GM23338 (cell line): Measurements from ENCODE around the gene TMEM255B. TPM values are rescaled to one million over a fixed set of nuclear protein-coding genes. Genes with fewer than 3 reads are reported as not detected.
"Not testable (repeated sequence)": the region's sequence is repeated elsewhere in the genome, so short reads cannot be mapped to it uniquely, and the experiment has no call there.

Experiments used
- ATAC-seq: fragments of 200-7000 bp; cut with Tn5 transposase; 3 replicates; pipeline ENCODE4 v1.9.1; 2020
- DNase-seq: peaks from one replicate; pipeline ENCODE4 v3.0.0-alpha.2; 2015; ENCODE audit warnings: low spot score
- H2AFZ ChIP-seq: fragments of 200-600 bp; sonication (generic); 2 replicates; pipeline ENCODE4 v1.8.0; 2016; ENCODE audit warnings: antibody characterized with exemption, mild to moderate bottlenecking, moderate library complexity
- H3F3A ChIP-seq: fragments of 200-600 bp; sonication (generic); replicated peaks from 2 replicates; pipeline ENCODE4 v1.8.0; 2017; ENCODE audit warnings: antibody characterized with exemption, mixed run types, low read depth
- H3K27ac ChIP-seq: fragments of 200-600 bp; sonication (generic); 2 replicates; pipeline ENCODE4 v1.6.1; 2016; ENCODE audit warnings: low read depth
- H3K27me3 ChIP-seq: fragments of 200-600 bp; sonication (generic); 2 replicates; pipeline ENCODE4 v1.8.0; 2016; ENCODE audit warnings: mild to moderate bottlenecking, mixed run types, moderate library complexity; ENCODE audit not compliant: insufficient read depth
- H3K36me3 ChIP-seq: fragments of 200-600 bp; sonication (generic); 2 replicates; pipeline ENCODE4 v1.8.0; 2016; ENCODE audit warnings: mild to moderate bottlenecking; ENCODE audit not compliant: insufficient read depth
- H3K4me1 ChIP-seq: fragments of 200-600 bp; sonication (generic); 2 replicates; pipeline ENCODE4 v1.8.0; 2016; ENCODE audit warnings: mild to moderate bottlenecking, moderate library complexity; ENCODE audit not compliant: insufficient read depth
- H3K4me2 ChIP-seq: fragments of 200-600 bp; sonication (generic); 2 replicates; pipeline ENCODE4 v1.7.1; 2017; ENCODE audit warnings: mixed run types
- H3K4me3 ChIP-seq: fragments of 200-600 bp; sonication (generic); 2 replicates; pipeline ENCODE4 v1.6.1; 2016; ENCODE audit warnings: mixed run types
- H3K79me2 ChIP-seq: fragments of 200-600 bp; sonication (generic); replicated peaks from 2 replicates; pipeline ENCODE4 v1.8.0; 2017; ENCODE audit warnings: mild to moderate bottlenecking; ENCODE audit not compliant: insufficient read depth
- H3K9me2 ChIP-seq: fragments of 200-600 bp; sonication (generic); 2 replicates; pipeline ENCODE4 v1.8.0; 2017; ENCODE audit not compliant: insufficient read depth
- H4K20me1 ChIP-seq: fragments of 200-600 bp; sonication (generic); replicated peaks from 2 replicates; pipeline ENCODE4 v1.8.0; 2017; ENCODE audit warnings: mild to moderate bottlenecking; ENCODE audit not compliant: insufficient read depth
- H3K27ac Mint-ChIP-seq: 2 replicates; pipeline ENCODE4 v1.8.0; 2020; ENCODE audit warnings: inconsistent platforms, mild to moderate bottlenecking, moderate library complexity, mixed read lengths
- H3K27me3 Mint-ChIP-seq: 3 replicates; pipeline ENCODE4 v1.8.0; 2022; ENCODE audit warnings: low read depth, mild to moderate bottlenecking, moderate library complexity, mixed read lengths, inconsistent platforms; ENCODE audit not compliant: insufficient read depth, poor library complexity
- H3K36me3 Mint-ChIP-seq: 3 replicates; pipeline ENCODE4 v1.8.0; 2021; ENCODE audit warnings: low read depth, mild to moderate bottlenecking, inconsistent platforms, moderate library complexity, mixed read lengths
- H3K4me1 Mint-ChIP-seq: 3 replicates; pipeline ENCODE4 v1.8.0; 2020; ENCODE audit warnings: mild to moderate bottlenecking, inconsistent platforms, mixed read lengths
- H3K4me3 Mint-ChIP-seq: 3 replicates; pipeline ENCODE4 v1.8.0; 2021; ENCODE audit warnings: moderate library complexity, mild to moderate bottlenecking, inconsistent platforms, mixed read lengths
- H3K9me3 Mint-ChIP-seq: 3 replicates; pipeline ENCODE4 v1.8.0; 2020; ENCODE audit warnings: moderate library complexity, mild to moderate bottlenecking, inconsistent platforms, mixed read lengths
- CREB1 ChIP-seq: fragments of 250-450 bp; sonication (Bioruptor Pico); IDR thresholded peaks from 2 replicates; pipeline ENCODE4 v1.5.0; 2020; ENCODE audit warnings: low read depth, mild to moderate bottlenecking, moderate library complexity
- EZH2 ChIP-seq: fragments of 200-600 bp; sonication (generic); IDR thresholded peaks from one replicate; pipeline ENCODE4 v1.8.0; 2017; ENCODE audit warnings: antibody characterized with exemption, mild to moderate bottlenecking, low read depth; ENCODE audit not compliant: unreplicated experiment
- EZH2phosphoT487 ChIP-seq: fragments of 200-600 bp; sonication (generic); IDR thresholded peaks from one replicate; pipeline ENCODE4 v1.8.1; 2018; ENCODE audit warnings: antibody characterized with exemption; ENCODE audit not compliant: unreplicated experiment
- JUNB ChIP-seq: IDR thresholded peaks from one replicate; pipeline ENCODE4 v1.6.1; 2016; ENCODE audit warnings: antibody characterized with exemption; ENCODE audit not compliant: unreplicated experiment
- NANOG ChIP-seq: IDR thresholded peaks from 2 replicates; pipeline ENCODE4 v1.6.1; 2016; ENCODE audit warnings: antibody characterized with exemption, borderline replicate concordance
- POLR2AphosphoS5 ChIP-seq: IDR thresholded peaks from 2 replicates; pipeline ENCODE4 v1.6.1; 2016; ENCODE audit warnings: antibody characterized with exemption, low read depth
- STAT1 ChIP-seq: IDR thresholded peaks from one replicate; pipeline ENCODE4 v1.6.1; 2016; ENCODE audit warnings: antibody characterized with exemption; ENCODE audit not compliant: unreplicated experiment
- ZNF114 ChIP-seq: fragments of 250-450 bp; sonication (Bioruptor Pico); IDR thresholded peaks from 2 replicates; pipeline ENCODE4 v1.5.0; 2020; ENCODE audit warnings: mild to moderate bottlenecking, moderate library complexity
- ZNF331 ChIP-seq: fragments of 250-450 bp; sonication (Bioruptor Pico); IDR thresholded peaks from 2 replicates; pipeline ENCODE4 v1.5.0; 2020; ENCODE audit warnings: low read depth, mild to moderate bottlenecking, moderate library complexity
- polyA plus RNA-seq: library from polyadenylated mRNA; unstranded; fragments of >200 nt; fragmentation: Nextera tagmentation; extraction: Ambion mirVana; gene quantifications from 2 replicates; pipeline ENCODE4 v1.2.1, GENCODE V29; 2016
- total RNA-seq: library from RNA; depleted of rRNA; stranded (reverse); fragments of >200 nt; shearing (Covaris generic); gene quantifications from 2 replicates; pipeline ENCODE4 v1.2.3, GENCODE V29; 2014
- TF ChIP-seq, protein P1 (sequence below): IDR thresholded peaks from one replicate; pipeline ENCODE4 v1.6.1; 2018; ENCODE audit warnings: antibody characterized with exemption; ENCODE audit not compliant: unreplicated experiment
- TF ChIP-seq, protein P2 (sequence below): IDR thresholded peaks from 2 replicates; pipeline ENCODE4 v1.6.1; 2016; ENCODE audit warnings: antibody characterized with exemption

The TMEM255B gene
- total and polyA plus RNA-seq, 2 experiments from 2014 or later = 0.69 to 4.4 TPM

DNA sequence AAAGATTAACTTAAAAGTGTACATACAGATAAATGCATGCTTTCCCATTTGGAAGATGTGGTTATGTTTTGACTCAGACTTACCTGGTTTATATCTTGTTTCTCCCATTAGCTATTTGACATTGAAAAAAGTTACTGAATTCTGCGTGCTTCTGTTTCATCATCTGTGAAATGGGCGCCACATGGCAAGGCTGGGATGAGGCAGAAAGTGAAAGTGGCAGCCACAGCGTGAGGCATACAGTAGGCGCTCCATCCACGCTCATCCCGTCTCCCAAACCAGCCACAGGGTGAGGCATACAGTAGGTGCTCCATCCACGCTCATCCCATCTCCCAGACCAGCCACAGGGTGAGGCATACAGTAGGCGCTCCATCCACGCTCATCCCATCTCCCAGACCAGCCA is 14.0 kb upstream of the TMEM255B start (continued):
- TF ChIP-seq, protein P1, sequence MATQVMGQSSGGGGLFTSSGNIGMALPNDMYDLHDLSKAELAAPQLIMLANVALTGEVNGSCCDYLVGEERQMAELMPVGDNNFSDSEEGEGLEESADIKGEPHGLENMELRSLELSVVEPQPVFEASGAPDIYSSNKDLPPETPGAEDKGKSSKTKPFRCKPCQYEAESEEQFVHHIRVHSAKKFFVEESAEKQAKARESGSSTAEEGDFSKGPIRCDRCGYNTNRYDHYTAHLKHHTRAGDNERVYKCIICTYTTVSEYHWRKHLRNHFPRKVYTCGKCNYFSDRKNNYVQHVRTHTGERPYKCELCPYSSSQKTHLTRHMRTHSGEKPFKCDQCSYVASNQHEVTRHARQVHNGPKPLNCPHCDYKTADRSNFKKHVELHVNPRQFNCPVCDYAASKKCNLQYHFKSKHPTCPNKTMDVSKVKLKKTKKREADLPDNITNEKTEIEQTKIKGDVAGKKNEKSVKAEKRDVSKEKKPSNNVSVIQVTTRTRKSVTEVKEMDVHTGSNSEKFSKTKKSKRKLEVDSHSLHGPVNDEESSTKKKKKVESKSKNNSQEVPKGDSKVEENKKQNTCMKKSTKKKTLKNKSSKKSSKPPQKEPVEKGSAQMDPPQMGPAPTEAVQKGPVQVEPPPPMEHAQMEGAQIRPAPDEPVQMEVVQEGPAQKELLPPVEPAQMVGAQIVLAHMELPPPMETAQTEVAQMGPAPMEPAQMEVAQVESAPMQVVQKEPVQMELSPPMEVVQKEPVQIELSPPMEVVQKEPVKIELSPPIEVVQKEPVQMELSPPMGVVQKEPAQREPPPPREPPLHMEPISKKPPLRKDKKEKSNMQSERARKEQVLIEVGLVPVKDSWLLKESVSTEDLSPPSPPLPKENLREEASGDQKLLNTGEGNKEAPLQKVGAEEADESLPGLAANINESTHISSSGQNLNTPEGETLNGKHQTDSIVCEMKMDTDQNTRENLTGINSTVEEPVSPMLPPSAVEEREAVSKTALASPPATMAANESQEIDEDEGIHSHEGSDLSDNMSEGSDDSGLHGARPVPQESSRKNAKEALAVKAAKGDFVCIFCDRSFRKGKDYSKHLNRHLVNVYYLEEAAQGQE = no peak
- no peak for TF ChIP-seq CREB1
- TF ChIP-seq POLR2AphosphoS5 = no peak
- no peak for TF ChIP-seq JUNB
- no peak for TF ChIP-seq ZNF331 (CRISPR knock-in tag)

DNA sequence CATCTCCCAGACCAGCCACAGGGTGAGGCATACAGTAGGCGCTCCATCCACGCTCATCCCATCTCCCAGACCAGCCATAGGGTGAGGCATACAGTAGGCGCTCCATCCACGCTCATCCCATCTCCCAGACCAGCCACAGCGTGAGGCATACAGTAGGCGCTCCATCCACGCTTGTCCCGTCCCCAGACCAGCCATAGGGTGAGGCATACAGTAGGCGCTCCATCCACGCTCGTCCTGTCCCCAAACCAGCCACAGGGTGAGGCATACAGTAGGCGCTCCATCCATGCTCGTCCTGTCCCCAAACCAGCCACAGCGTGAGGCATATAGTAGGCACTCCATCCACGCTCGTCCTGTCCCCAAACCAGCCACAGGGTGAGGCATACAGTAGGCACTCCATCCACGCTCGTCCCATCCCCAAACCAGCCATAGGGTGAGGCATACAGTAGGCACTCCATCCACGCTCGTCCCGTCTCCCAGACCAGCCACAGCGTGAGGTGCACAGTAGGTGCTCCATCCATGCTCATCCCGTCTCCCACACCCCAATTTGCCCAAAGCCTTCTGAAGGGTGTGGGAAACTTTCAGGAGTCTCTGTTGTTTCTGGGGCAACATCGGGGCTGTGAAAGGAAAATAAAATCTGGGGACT is 13.4 kb upstream of the TMEM255B start:
- H3K36me3 Mint-ChIP-seq, H3K36me3 ChIP-seq, H3K9me2 ChIP-seq, ATAC-seq, H3K27ac ChIP-seq, H3K4me2 ChIP-seq, H3K27ac Mint-ChIP-seq, H3K9me3 Mint-ChIP-seq, DNase-seq, H3K4me3 Mint-ChIP-seq, H3K4me3 ChIP-seq, H3K27me3 ChIP-seq, H4K20me1 ChIP-seq, H3K4me1 ChIP-seq, H3K79me2 ChIP-seq: not testable (repeated sequence)
- 0 out of 2 replicates have a peak overlapping the region, but pooled peaks have one; percentile 66 for H2AFZ ChIP-seq
- peaks cover 14% of the 10 kb centered on the region for H3K27me3 Mint-ChIP-seq
- peaks cover 20% of the 10 kb centered on the region for H3K4me1 Mint-ChIP-seq
- H3F3A ChIP-seq = peaks cover 16% of the 10 kb centered on the region

DNA sequence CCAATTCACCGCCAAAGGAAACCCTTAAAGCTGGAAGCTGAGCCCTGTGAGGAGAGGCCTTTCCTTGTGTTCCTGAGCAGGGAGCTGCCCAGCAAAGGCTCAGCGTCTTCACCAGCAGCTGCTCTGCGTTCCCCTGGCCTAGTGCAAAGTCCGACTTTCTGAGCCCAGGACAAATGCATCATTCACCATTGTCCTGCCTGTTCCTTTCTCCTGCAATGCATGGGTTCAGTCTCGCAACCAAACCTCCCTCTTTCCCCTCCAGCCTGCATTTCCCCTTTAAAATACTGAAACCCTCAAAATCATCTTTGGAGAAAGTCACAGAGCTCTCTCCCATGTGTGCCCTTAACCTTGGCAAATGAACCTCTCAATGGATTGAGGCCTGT is 12.9 kb upstream of the TMEM255B start:
- peak overlapping the region; percentile 70 for H3K27ac Mint-ChIP-seq
- peak; percentile 14; the same call in 2 of the 3 replicates for ATAC-seq
- no peak overlapping the region for H3K4me3 Mint-ChIP-seq

More for the DNA sequence above, 12.9 kb upstream of the TMEM255B start:
- no peaks in the 10 kb centered on the region for H3K4me1 ChIP-seq
- H3K27ac ChIP-seq = peak overlapping the region; percentile 87; the same call in 1 of the 2 replicates
- DNase-seq = peak; percentile 34
- Mint-ChIP-seq H3K4me1 (peaks cover 20% of the 10 kb centered on the region), H3K36me3 (peaks cover 9% of the 10 kb centered on the region; the same call in 2 of the 3 replicates), H3K27me3 (peaks cover 17% of the 10 kb centered on the region), H3K9me3 (peaks cover 10% of the 10 kb centered on the region)
- no peaks in the 10 kb centered on the region for H4K20me1 ChIP-seq
- no peaks in the 10 kb centered on the region for H3K27me3 ChIP-seq
- TF ChIP-seq, protein P1 = no peak
- TF ChIP-seq STAT1 (no peak), EZH2phosphoT487 (no peak), JUNB (no peak), NANOG (no peak), POLR2AphosphoS5 (no peak), EZH2 (no peak), ZNF331 (CRISPR knock-in tag) (no peak), CREB1 (no peak), ZNF114 (CRISPR knock-in tag) (no peak)
- TF ChIP-seq, protein P2, sequence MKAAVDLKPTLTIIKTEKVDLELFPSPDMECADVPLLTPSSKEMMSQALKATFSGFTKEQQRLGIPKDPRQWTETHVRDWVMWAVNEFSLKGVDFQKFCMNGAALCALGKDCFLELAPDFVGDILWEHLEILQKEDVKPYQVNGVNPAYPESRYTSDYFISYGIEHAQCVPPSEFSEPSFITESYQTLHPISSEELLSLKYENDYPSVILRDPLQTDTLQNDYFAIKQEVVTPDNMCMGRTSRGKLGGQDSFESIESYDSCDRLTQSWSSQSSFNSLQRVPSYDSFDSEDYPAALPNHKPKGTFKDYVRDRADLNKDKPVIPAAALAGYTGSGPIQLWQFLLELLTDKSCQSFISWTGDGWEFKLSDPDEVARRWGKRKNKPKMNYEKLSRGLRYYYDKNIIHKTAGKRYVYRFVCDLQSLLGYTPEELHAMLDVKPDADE = no peak
- H3K36me3 ChIP-seq = no peaks in the 10 kb centered on the region
- H3K9me2 ChIP-seq = peaks cover 4% of the 10 kb centered on the region; the same call in 1 of the 2 replicates
- no peaks in the 10 kb centered on the region for H3K79me2 ChIP-seq
- H2AFZ ChIP-seq = 0 out of 2 replicates have a peak overlapping the region, but pooled peaks have one; percentile 66
- peaks cover 22% of the 10 kb centered on the region for H3F3A ChIP-seq
- no peak overlapping the region for H3K4me2 ChIP-seq
- H3K4me3 ChIP-seq = no peak overlapping the region
